K562 (cell line): ENCODE measurements around the gene TEDC1. TPM values are rescaled to one million over a fixed set of nuclear protein-coding genes. Genes with fewer than 3 reads are reported as not detected.

Experiments used
- ATAC-seq: fragments of 200-7000 bp; cut with Tn5 transposase; 3 replicates; pipeline ENCODE4 v1.9.1; 2020; ENCODE audit warnings: moderate library complexity
- BruUV-seq: library from RNA; stranded (reverse); fragments of 400-500 nt; replicated peaks from 2 replicates; lab custom pipeline; 2021; lab: Mats Ljungman, UMichigan
- CTCF ChIA-PET: fragments of 300-600 bp; formaldehyde crosslinking; extraction: SDS; loops from one replicate; lab custom pipeline; 2021; ENCODE audit warnings: low intra/inter-chr PET ratio; lab: Yijun Ruan, JAX
- POLR2A ChIA-PET: fragments of 300-600, 350-650 bp; sonication (Branson Sonifier 250); formaldehyde crosslinking; extraction: SDS; loops from one replicate; lab custom pipeline; 2021; ENCODE audit warnings: antibody characterized with exemption, inconsistent platforms; lab: Yijun Ruan, JAX
- DNase-seq, 4 experiments: peaks; one replicate each; pipeline versions ENCODE4 v3.0.0 to v3.0.0-alpha.2; 2011 to 2018; ENCODE audit warnings: low spot score in 3 of 4, mixed read lengths in 3 of 4; ENCODE audit errors: extremely low read depth in 1 of 4
- FAIRE-seq: peaks from 2 replicates; lab custom pipeline; 2011; peaks lifted over from hg19 to GRCh38; lab: Jason Lieb, UNC
- H2AFZ ChIP-seq: 2 replicates; pipeline ENCODE4 v1.6.0; 2011; ENCODE audit warnings: low read depth, low read length, control low read depth, inconsistent platforms
- H3K27ac ChIP-seq: fragments of 200-600 bp; 3 replicates; pipeline ENCODE4 v1.8.0; 2011; ENCODE audit warnings: low read depth, mild to moderate bottlenecking, control low read depth, inconsistent platforms, low read length, moderate library complexity, mixed read lengths; ENCODE audit errors: extremely low read depth
- H3K27me3 ChIP-seq, 2 experiments: fragments of 300-600 bp in 1 of 2; 2 replicates in 1 of 2; 3 replicates in 1 of 2; pipeline versions ENCODE4 v1.6.0 to v1.8.0; 2011; ENCODE audit warnings: inconsistent platforms in 2 of 2, low read length in 2 of 2, mild to moderate bottlenecking in 1 of 2, mixed read lengths in 1 of 2, moderate library complexity in 1 of 2; ENCODE audit not compliant: control insufficient read depth in 2 of 2, insufficient read depth in 2 of 2
- H3K36me3 ChIP-seq: fragments of 300-600 bp; 3 replicates; pipeline ENCODE4 v1.8.0; 2011; ENCODE audit warnings: mild to moderate bottlenecking, low read length, inconsistent platforms; ENCODE audit not compliant: control insufficient read depth, insufficient read depth
- H3K4me1 ChIP-seq, 2 experiments: fragments of 200-600 bp in 1 of 2; replicated peaks in 1 of 2; 2 replicates in 1 of 2; 3 replicates in 1 of 2; pipeline versions ENCODE4 v1.5.1 to v1.8.0; 2011; ENCODE audit warnings: inconsistent platforms in 2 of 2, low read length in 2 of 2, mild to moderate bottlenecking in 1 of 2, mixed read lengths in 1 of 2, moderate library complexity in 1 of 2; ENCODE audit not compliant: control insufficient read depth in 2 of 2, insufficient read depth in 2 of 2
- H3K4me2 ChIP-seq: 2 replicates; pipeline ENCODE4 v1.6.1; 2011; ENCODE audit warnings: low read length, control low read depth, inconsistent platforms, mixed read lengths; ENCODE audit not compliant: insufficient read depth
- H3K4me3 ChIP-seq: fragments of 200-600 bp; sonication (generic), shearing (Covaris generic); 2 replicates; pipeline ENCODE4 v1.5.1; 2016; ENCODE audit warnings: control low read depth, inconsistent platforms
- H3K79me2 ChIP-seq: fragments of 200-600 bp; 3 replicates; pipeline ENCODE4 v1.8.0; 2011; ENCODE audit warnings: low read length, inconsistent platforms; ENCODE audit not compliant: control insufficient read depth, insufficient read depth
- H3K9ac ChIP-seq, 2 experiments: 2 replicates each; pipeline versions ENCODE4 v1.6.0 to v1.6.1; 2011; ENCODE audit warnings: low read depth in 2 of 2, low read length in 2 of 2, control low read depth in 1 of 2, inconsistent platforms in 1 of 2, mild to moderate bottlenecking in 1 of 2, mixed read lengths in 1 of 2; ENCODE audit not compliant: insufficient read depth in 1 of 2
- H3K9me1 ChIP-seq: one replicate; pipeline ENCODE4 v1.6.0; 2011; ENCODE audit warnings: inconsistent platforms, mild to moderate bottlenecking, low read length, moderate library complexity; ENCODE audit not compliant: control insufficient read depth, insufficient read depth
- H3K9me3 ChIP-seq: replicated peaks from 2 replicates; pipeline ENCODE4 v1.5.1; 2011; ENCODE audit warnings: low read depth, low read length, inconsistent platforms; ENCODE audit not compliant: control insufficient read depth, insufficient read depth
- H4K20me1 ChIP-seq: replicated peaks from 2 replicates; pipeline ENCODE4 v1.6.1; 2011; ENCODE audit warnings: low read length, inconsistent platforms, mixed read lengths; ENCODE audit not compliant: control insufficient read depth, insufficient read depth
- ARNT ChIP-seq, 2 experiments: fragments of 450-650 bp; IDR thresholded peaks; 2 replicates each; pipeline ENCODE4 v1.6.1; 2016; ENCODE audit warnings: mild to moderate bottlenecking in 1 of 2
- GTF2E2 ChIP-seq: fragments of 200-800 bp; sonication (Bioruptor generic); IDR thresholded peaks from 2 replicates; pipeline ENCODE4 v1.6.1; 2016; ENCODE audit warnings: missing genetic modification characterization, missing compliant biosample characterization
- HDAC1 ChIP-seq, 2 experiments: fragments of 450-650 bp; IDR thresholded peaks; 2 replicates each; pipeline ENCODE4 v1.6.1; 2016 to 2017; ENCODE audit warnings: inconsistent platforms in 1 of 2, mild to moderate bottlenecking in 1 of 2, moderate library complexity in 1 of 2
- HDAC8 ChIP-seq: fragments of 450-650 bp; IDR thresholded peaks from 2 replicates; pipeline ENCODE4 v1.6.1; 2016; ENCODE audit warnings: mild to moderate bottlenecking, missing genetic modification characterization, moderate library complexity, missing compliant biosample characterization
- HIVEP1 ChIP-seq: fragments of 250-450 bp; sonication (Bioruptor Pico); IDR thresholded peaks from 2 replicates; pipeline ENCODE4 v1.4.0; 2020; ENCODE audit warnings: mild to moderate bottlenecking
- KDM1A ChIP-seq, 2 experiments: fragments of 450-650 bp; IDR thresholded peaks; 2 replicates each; pipeline ENCODE4 v1.6.1; 2016; ENCODE audit warnings: mild to moderate bottlenecking in 2 of 2
- NFE2L1 ChIP-seq: fragments of 450-650 bp; IDR thresholded peaks from 2 replicates; pipeline ENCODE4 v1.6.1; 2016; ENCODE audit warnings: missing genetic modification characterization, low read depth, mild to moderate bottlenecking, missing compliant biosample characterization, moderate library complexity, borderline replicate concordance
- NR3C1 ChIP-seq: sonication (generic); formaldehyde crosslinking; IDR thresholded peaks from 2 replicates; pipeline ENCODE4 v1.8.1; 2022; ENCODE audit warnings: missing genetic modification reagents
- RCOR1 ChIP-seq, 2 experiments: IDR thresholded peaks; 2 replicates each; pipeline ENCODE4 v1.6.1; 2012; ENCODE audit warnings: low read depth in 2 of 2, low read length in 2 of 2, borderline replicate concordance in 1 of 2, improper control_type of control experiment in 1 of 2
- SMAD1 ChIP-seq: fragments of 150-350 bp; IDR thresholded peaks from 2 replicates; pipeline ENCODE4 v1.6.1; 2014; ENCODE audit warnings: low read length, low read depth; ENCODE audit not compliant: partially characterized antibody
- SMC3 ChIP-seq: conservative IDR thresholded peaks from 2 replicates; pipeline ENCODE4 v1.6.1; 2011; ENCODE audit warnings: low read depth, low read length, improper control_type of control experiment; ENCODE audit not compliant: insufficient read depth
- THRAP3 ChIP-seq: fragments of 450-650 bp; IDR thresholded peaks from 2 replicates; pipeline ENCODE4 v1.6.1; 2016; ENCODE audit warnings: mild to moderate bottlenecking, inconsistent platforms, borderline replicate concordance
- ZBTB7A ChIP-seq: IDR thresholded peaks from 2 replicates; pipeline ENCODE4 v1.6.1; 2011; ENCODE audit warnings: low read depth, mild to moderate bottlenecking, low read length, moderate library complexity, borderline replicate concordance; ENCODE audit not compliant: control insufficient read depth
- ZBTB8A ChIP-seq: fragments of 450-650 bp; IDR thresholded peaks from 2 replicates; pipeline ENCODE4 v1.6.1; 2018; ENCODE audit warnings: mild to moderate bottlenecking, moderate library complexity; ENCODE audit not compliant: partially characterized antibody
- ZNF175 ChIP-seq: fragments of 200-800 bp; sonication (Bioruptor generic); IDR thresholded peaks from 2 replicates; pipeline ENCODE4 v1.6.1; 2016; ENCODE audit warnings: low read depth, mild to moderate bottlenecking, missing genetic modification characterization, missing compliant biosample characterization
- ZNF75A ChIP-seq: fragments of 450-650 bp; formaldehyde crosslinking; IDR thresholded peaks from 2 replicates; pipeline ENCODE4 v1.4.0; 2020; ENCODE audit warnings: mild to moderate bottlenecking
- ZZZ3 ChIP-seq: fragments of 450-650 bp; IDR thresholded peaks from 2 replicates; pipeline ENCODE4 v1.6.1; 2016; ENCODE audit warnings: antibody characterized with exemption, mild to moderate bottlenecking, moderate library complexity
- WGBS: fragments of 100-300 bp; shearing (Covaris generic); methylation state at CpG from one replicate; pipeline ENCODE4 v1.1.6; 2016; ENCODE audit warnings: low coverage, mixed read lengths; ENCODE audit not compliant: insufficient coverage; ENCODE audit errors: missing lambda C conversion rate; 5-methylcytosine and 5-hydroxymethylcytosine counted together
- in situ Hi-C: fragments of 300-500 bp; cut with MboI; formaldehyde crosslinking; loops from 4 replicates; pipeline ENCODE4 v1.15.0; 2018; ENCODE audit warnings: inconsistent platforms, mixed read lengths
- intact Hi-C: fragments of 100-400 bp; cut with micrococcal nuclease; formaldehyde crosslinking; loops from 2 replicates; pipeline ENCODE4 v1.14.2; 2022
- polyA plus RNA-seq, 8 experiments: library from polyadenylated mRNA; depleted of rRNA in 4 of 8; stranded (reverse) in 5 of 8; unstranded in 3 of 8; fragments of >200 nt; fragmentation: Nextera tagmentation in 2 of 8; fragmentation: Illumina TruSeq in 1 of 8; extraction: Ambion mirVana in 2 of 8; extraction: Trizol in 1 of 8; gene quantifications; 2 replicates each; pipeline versions ENCODE4 v1.2.1 to v1.2.3, GENCODE V29; 2011 to 2014; ENCODE audit warnings: inconsistent platforms in 1 of 8, missing spikeins in 1 of 8
- total RNA-seq, 7 experiments: library from RNA; depleted of rRNA in 6 of 7; stranded (reverse); fragments of >200 nt in 6 of 7; fragmentation: Illumina TruSeq in 2 of 7; extraction: Trizol in 2 of 7; gene quantifications; 2 replicates each; pipeline versions ENCODE4 v1.2.1 to v1.2.3, GENCODE V29; 2011 to 2021; ENCODE audit warnings: low replicate concordance in 1 of 7
- TF ChIP-seq, protein P1 (sequence below): fragments of 450-650 bp; formaldehyde crosslinking; conservative IDR thresholded peaks from 2 replicates; pipeline ENCODE4 v1.4.0; 2022; ENCODE audit warnings: mild to moderate bottlenecking, missing genetic modification characterization

TEDC1 gene
- total and polyA plus RNA-seq, 9 of the 15 experiments (the other 6 are each of a cell fraction or from before 2014, with no cell fraction given) = 0.21 to 28.3 (median 5.9) TPM

GRCh38 chr14:105445901-105446845 is 44.9 kb upstream of the TEDC1 start:
- no peak overlapping the region for H2AFZ ChIP-seq
- 89% methylated on average over 14 of the region's 26 CpGs for WGBS
- DNase-seq = no peak

More at GRCh38 chr14:105445901-105446845, 44.9 kb upstream of the TEDC1 start:
- no peak for TF ChIP-seq HDAC1 (IDR thresholded peaks at IDR 0.05)
- no peak for TF ChIP-seq ZZZ3
- no peak for TF ChIP-seq ZNF175 (CRISPR knock-in tag)
- no peak for TF ChIP-seq KDM1A (IDR thresholded peaks at IDR 0.05)
- no peak for TF ChIP-seq GTF2E2 (tag)
- no peak for TF ChIP-seq HIVEP1 (CRISPR knock-in tag)
- no peak for TF ChIP-seq THRAP3
- TF ChIP-seq SMC3 = no peak
- TF ChIP-seq ZNF75A = no peak
- no peak for TF ChIP-seq ZBTB8A
- no peak for TF ChIP-seq ZBTB7A
- no peak for TF ChIP-seq RCOR1 (IDR thresholded peaks at IDR 0.05; ENCODE audit: borderline replicate concordance in 1 of 2, low read depth in 2 of 2, low read length in 2 of 2)
- no peak for TF ChIP-seq SMAD1
- no peak for TF ChIP-seq ARNT (IDR thresholded peaks at IDR 0.05)
- TF ChIP-seq, protein P1, sequence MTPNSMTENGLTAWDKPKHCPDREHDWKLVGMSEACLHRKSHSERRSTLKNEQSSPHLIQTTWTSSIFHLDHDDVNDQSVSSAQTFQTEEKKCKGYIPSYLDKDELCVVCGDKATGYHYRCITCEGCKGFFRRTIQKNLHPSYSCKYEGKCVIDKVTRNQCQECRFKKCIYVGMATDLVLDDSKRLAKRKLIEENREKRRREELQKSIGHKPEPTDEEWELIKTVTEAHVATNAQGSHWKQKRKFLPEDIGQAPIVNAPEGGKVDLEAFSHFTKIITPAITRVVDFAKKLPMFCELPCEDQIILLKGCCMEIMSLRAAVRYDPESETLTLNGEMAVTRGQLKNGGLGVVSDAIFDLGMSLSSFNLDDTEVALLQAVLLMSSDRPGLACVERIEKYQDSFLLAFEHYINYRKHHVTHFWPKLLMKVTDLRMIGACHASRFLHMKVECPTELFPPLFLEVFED (CRISPR knock-in tag) = no peak
- TF ChIP-seq NR3C1 = no peak
- no peak for TF ChIP-seq NFE2L1 (tag)
- no peak for TF ChIP-seq HDAC8 (tag)
- POLR2A ChIA-PET = interaction anchor here (0.7 kb wide), 1 partner anchor 24 kb away, joined by 4 read pairs; no protein-coding TSS in a partner anchor
- no peaks in the 10 kb centered on the region for H3K9me1 ChIP-seq
- no peak for ATAC-seq
- 0 out of 3 replicates have a peak, but pooled peaks cover 5% of the 10 kb centered on the region for H3K79me2 ChIP-seq
- peaks cover 0 to 44% of the 10 kb centered on the region in 2 experiments; a peak in 2 of 5 replicates for H3K4me1 ChIP-seq
- H3K36me3 ChIP-seq = peaks cover 43% of the 10 kb centered on the region; the same call in 1 of the 3 replicates
- in situ Hi-C loops = no loop called here
- no peak overlapping the region for H3K4me2 ChIP-seq
- no peak overlapping the region for H3K9ac ChIP-seq
- H4K20me1 ChIP-seq = no peaks in the 10 kb centered on the region
- CTCF ChIA-PET = no interaction called here
- H3K27ac ChIP-seq = no peak overlapping the region
- intact Hi-C loops = loop anchor here (5.0 kb wide), 1 partner anchor 41 kb away; the partner anchor contains the start of gene CRIP1
- no TSS peak for BruUV-seq
- no peak overlapping the region for H3K4me3 ChIP-seq
- H3K9me3 ChIP-seq = no peaks in the 10 kb centered on the region
- no peak for FAIRE-seq
- H3K27me3 ChIP-seq = no peaks in the 10 kb centered on the region
